H1 (cell line): ENCODE measurements around the gene PRKCA.

Experiments
- BRCA1 ChIP-seq: IDR thresholded peaks from 2 replicates; pipeline ENCODE4 v1.6.1; 2012; ENCODE audit warnings: low read depth, low read length, improper control_type of control experiment
- CEBPB ChIP-seq: IDR thresholded peaks from 2 replicates; pipeline ENCODE4 v1.6.1; 2012; ENCODE audit warnings: low read depth, low read length
- GABPA ChIP-seq: IDR thresholded peaks from 2 replicates; pipeline ENCODE4 v1.6.1; 2011; ENCODE audit warnings: mild to moderate bottlenecking, low read length, moderate library complexity, borderline replicate concordance; ENCODE audit not compliant: insufficient read depth
- NRF1 ChIP-seq: IDR thresholded peaks from 2 replicates; pipeline ENCODE4 v1.6.1; 2011; ENCODE audit warnings: mild to moderate bottlenecking, low read depth, low read length, improper control_type of control experiment
- PHF8 ChIP-seq: fragments of 200-600 bp; sonication (generic); conservative IDR thresholded peaks from 2 replicates; pipeline ENCODE4 v1.7.1; 2012; ENCODE audit warnings: low read depth, mild to moderate bottlenecking, inconsistent platforms, low read length, moderate library complexity
- POLR2A ChIP-seq, 2 experiments: IDR thresholded peaks; 1 replicate in 1 of 2; 2 replicates in 1 of 2; pipeline ENCODE4 v1.6.1; 2011; ENCODE audit warnings: low read depth in 2 of 2, low read length in 2 of 2, mild to moderate bottlenecking in 2 of 2; ENCODE audit errors: control extremely low read depth in 1 of 2
- POLR2AphosphoS5 ChIP-seq: IDR thresholded peaks from 2 replicates; pipeline ENCODE4 v1.6.1; 2011; ENCODE audit warnings: low read depth, low read length
- TF ChIP-seq, protein P1 (sequence below): IDR thresholded peaks from 2 replicates; pipeline ENCODE4 v1.6.1; 2011; ENCODE audit warnings: low read length, improper control_type of control experiment

DNA sequence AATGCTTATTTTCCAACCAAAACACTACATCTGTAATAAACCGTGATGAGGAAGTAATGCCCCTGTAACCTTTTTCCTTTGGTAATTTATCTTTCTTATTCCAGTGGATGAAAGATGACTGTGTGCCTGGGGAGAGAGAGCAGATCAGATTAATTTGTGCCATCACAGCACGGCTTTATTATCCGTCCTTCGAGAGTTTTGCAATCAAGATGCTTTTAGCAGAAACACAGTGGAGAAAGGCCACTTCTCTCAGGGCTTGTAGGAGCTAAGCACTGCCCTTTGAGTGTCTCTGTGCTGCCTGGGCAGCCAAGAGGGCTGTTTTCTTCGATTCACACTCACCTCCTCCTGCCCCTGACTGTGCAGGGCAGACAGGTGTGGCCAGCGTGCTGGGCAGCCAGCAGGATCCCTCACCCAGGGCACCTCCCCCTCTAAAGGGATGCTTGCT lies 190.2 kb downstream of the PRKCA start:
- TF ChIP-seq GABPA (no peak), CEBPB (no peak), BRCA1 (no peak), POLR2AphosphoS5 (no peak), POLR2A (IDR thresholded peaks at IDR 0.05; ENCODE audit: control extremely low read depth in 1 of 2, low read depth in 2 of 2, low read length in 2 of 2) (no peak), NRF1 (no peak), PHF8 (no peak)
- TF ChIP-seq, protein P1, sequence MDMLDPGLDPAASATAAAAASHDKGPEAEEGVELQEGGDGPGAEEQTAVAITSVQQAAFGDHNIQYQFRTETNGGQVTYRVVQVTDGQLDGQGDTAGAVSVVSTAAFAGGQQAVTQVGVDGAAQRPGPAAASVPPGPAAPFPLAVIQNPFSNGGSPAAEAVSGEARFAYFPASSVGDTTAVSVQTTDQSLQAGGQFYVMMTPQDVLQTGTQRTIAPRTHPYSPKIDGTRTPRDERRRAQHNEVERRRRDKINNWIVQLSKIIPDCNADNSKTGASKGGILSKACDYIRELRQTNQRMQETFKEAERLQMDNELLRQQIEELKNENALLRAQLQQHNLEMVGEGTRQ: no peak
